Renal cortex interstitium (tissue), 11 donors: ENCODE results near the gene B4GALNT3. TPM values are rescaled to one million over a fixed set of nuclear protein-coding genes. Genes with fewer than 3 reads are reported as not detected.

ENCODE experiments used
- DNase-seq, 11 donors: peaks; one replicate each; pipeline ENCODE4 v3.0.0-alpha.2; 2013; ENCODE audit warnings: low read depth in 9 of 11, low spot score in 4 of 11; ENCODE audit errors: extremely low read depth in 1 of 11
- polyA plus RNA-seq, 3 donors: library from polyadenylated mRNA; unstranded; fragments of 120-200 nt; gene quantifications; one replicate each; pipeline ENCODE4 v1.2.1, GENCODE V29; 2013; ENCODE audit not compliant: insufficient read length in 3 of 3

Gene B4GALNT3
- polyA plus RNA-seq, 3 donors: 14.1 to 17.3 (median 15.7) TPM

DNA sequence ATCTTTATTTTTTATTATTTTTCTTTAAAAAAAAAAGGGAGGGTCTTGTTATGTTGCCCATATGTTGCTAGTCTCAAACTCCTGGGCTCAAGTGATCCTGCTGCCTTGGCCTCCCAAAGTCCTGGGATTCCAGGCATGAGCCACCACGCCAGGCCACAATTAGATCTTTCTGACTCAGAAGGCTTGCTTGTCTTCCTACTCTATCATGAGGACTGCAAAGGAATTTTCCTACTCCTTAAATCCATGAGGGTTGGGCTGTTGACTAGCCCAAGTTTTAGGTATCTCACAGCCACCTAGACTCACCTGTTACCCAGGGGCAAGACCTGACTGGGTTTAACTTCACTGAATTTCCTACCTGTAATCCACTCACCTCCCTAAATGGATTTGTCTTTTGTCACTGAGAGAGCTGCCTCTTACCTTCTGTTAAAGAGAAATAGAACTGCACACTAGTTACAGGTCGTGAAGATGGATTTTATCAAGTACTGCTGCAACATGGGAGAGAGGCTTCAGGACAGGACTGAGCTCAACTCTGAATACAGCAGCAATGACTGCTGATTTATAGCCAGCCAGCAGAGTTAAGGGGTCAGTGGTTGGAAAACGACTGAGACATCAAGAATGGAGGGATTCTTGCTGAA, 72.3 kb downstream of the B4GALNT3 start:
- no peak for DNase-seq

DNA sequence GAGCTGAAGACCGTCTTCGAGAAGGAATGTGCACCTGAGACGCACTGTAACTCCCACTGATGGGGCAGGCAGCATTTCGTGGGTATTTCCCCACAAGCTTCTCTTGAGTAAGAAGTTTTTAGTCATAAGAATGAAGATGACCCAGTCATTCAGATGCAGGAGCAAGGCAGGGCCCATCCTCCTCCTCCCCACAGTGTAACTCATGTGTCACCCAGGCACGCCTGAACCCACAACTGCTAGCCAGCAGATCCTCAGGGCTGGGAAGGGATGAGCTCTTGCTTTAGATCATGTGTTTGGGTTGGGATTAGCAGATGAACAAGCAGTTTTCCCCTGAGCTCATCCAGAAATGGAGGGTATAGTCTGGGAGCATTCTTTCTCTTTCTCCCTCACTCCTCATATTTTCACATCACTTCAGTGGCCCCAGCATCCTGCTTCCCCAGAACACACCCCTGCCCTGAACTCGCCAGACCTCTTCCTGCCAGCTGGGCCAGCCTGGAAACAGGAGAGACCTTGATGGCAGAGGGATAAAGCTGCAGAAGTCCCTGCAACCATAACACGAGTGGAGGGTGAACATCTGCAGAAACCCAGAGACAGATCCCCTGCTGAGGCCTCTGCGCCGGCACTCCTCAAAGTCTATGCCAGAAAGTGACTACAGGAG, 73.3 kb downstream of the B4GALNT3 start:
- no peak for DNase-seq

DNA sequence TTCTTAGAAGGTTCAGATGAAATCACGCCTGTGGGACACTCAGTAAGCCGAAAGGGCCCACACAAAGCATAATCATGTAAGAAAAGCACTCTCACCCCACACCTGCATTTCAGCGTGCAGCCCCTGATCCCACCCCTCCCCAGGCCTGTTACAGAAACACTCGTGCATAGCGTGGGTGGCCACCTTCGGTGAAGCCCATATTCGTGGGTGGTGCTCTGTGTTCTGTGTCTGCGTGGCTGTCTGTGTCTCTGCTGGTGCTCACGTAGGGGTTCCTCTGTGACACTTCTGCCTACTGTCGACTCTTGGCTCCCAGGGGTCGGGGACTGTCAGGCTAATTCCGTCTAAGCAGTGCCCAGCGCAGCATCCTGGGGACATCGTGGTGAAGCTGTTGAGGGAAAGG, 74.0 kb downstream of the B4GALNT3 start:
- no peak for DNase-seq

- no peak for DNase-seq
These were observed 74.5 kb downstream of the B4GALNT3 start for GRCh38 chr12:534216-534615.

DNA sequence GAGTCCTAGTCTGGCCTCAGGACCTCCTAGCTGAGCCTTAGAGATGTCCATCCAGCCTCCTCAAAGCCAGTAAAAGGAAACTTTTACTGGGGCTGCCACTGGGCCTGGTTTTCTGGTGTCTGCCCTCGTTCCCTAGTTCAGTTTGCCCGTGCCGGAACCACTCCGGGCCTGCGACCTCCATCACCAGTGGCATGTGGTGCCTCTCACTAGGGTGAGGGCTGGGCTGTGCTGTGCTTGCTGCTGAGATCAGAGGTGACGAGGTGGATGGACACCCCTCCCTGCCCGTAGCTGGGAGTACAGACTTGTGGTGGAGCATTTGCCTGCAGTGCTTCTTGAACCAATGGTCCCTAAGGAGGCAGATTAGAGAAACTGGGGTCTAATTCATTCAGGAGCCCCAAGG, 75.7 kb downstream of the B4GALNT3 start:
- DNase-seq: no peak

GRCh38 chr12:536751-537245, 77.1 kb downstream of the B4GALNT3 start:
- no peak for DNase-seq

DNA sequence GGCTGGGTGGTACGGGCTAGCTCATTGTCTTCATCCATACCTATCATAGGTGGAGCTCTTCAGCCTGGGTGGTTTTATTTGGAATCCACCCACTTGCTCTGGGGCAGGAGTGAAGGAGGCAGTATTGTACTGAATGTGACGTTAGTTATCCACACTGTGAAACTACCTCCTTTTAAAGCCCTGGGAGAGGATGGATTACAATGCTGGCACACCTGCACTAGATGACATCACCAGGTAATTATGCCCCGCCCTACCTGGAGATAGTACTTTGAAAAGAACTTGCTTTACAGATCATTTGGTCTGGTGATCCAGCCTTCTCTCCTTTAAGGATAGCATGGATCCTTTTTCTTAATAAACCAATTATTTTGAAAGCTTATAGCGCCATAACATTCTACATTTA, 78.0 kb downstream of the B4GALNT3 start:
- no peak for DNase-seq

GRCh38 chr12:538731-539539, 79.2 kb downstream of the B4GALNT3 start:
- peak in 1 of 11 donors; percentile 23 for DNase-seq

- DNase-seq: no peak
These were observed 80.0 kb downstream of the B4GALNT3 start for GRCh38 chr12:539540-540310.

GRCh38 chr12:541676-542324, 82.1 kb downstream of the B4GALNT3 start:
- DNase-seq: peak in 2 of 11 donors; percentile 20 to 24

DNA sequence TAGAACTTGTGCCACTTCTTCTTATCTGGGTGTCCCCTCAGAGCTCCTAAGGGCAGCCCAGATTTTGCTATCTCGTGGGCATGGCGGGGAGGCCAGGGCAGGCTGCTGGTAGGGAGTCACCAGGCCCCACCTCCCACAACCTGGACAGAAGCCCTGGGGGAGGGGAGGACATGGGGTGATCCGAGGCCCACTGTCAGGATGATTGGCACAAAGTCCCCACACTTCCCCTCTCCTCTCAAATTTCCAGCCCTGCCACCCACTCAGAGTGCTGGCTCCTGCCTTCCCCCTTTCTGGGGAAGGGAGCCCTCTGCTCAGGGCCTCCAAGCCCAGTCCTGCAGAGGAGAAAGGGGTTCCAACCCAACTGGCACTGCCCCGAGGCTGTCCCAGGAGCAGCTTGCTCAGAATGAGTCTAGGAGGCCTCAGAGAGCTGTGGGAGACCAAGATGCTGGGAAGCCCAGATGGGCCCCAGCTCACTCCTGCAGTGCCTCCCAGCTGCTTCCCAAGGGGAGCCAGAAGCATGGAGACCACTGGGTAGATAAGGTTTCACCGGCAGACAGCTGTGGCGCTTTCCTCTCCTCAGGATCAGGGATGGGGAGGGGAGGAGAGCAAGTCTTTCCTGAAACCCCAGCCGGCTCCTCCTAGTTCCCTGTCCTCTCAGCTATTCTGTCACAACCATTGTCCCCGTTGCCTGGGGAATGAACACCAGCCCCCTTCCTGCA, 82.8 kb downstream of the B4GALNT3 start:
- peak in 7 of 11 donors; percentile 41 to 75 (median 54) for DNase-seq

GRCh38 chr12:543114-543451, 83.3 kb downstream of the B4GALNT3 start:
- DNase-seq: no peak

DNA sequence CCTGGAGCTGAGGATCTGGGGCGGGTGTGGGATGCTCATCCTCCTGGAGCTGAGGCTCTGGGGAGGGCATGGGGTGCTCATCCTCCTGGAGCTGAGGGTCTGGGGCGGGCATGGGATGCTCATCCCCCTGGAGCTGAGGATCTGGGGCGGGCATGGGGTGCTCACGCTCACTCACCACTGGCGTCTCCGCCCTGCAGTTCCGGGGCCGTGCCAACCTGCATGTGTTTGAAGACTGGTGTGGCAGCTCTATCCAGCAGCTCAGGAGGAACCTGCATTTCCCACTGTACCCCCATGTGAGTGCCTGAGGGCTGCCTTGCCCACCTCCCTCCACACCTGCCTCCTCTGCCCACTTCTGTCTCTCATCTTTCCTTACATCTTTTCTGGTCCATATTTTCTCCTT, 84.4 kb downstream of the B4GALNT3 start:
- no peak for DNase-seq

GRCh38 chr12:544941-545635, 85.3 kb downstream of the B4GALNT3 start:
- DNase-seq: no peak

DNA sequence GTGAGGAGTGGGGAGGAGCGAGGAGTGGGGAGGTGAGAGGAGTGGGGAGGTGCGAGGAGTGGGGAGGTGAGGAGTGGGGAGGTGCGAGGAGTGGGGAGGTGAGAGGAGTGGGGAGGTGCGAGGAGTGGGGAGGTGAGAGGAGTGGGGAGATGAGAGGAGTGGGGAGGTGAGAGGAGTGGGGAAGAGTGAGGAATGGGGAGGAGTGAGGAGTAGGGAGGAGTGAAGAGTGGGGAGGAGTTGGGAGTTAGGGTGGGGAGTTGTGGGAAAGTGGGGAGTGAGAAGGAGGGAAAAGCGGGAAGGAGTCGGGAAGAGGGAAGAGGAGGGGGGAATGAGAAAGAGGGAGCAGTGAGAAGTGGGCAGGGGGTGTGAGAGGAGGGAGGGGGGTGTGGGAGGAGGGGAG, 86.1 kb downstream of the B4GALNT3 start:
- no peak for DNase-seq

- DNase-seq: no peak
These were observed 86.7 kb downstream of the B4GALNT3 start for GRCh38 chr12:546265-546919.
